GM19239 (cell line): ENCODE data around the gene SEC14L6.
"Not testable (repeated sequence)": the region's sequence is repeated elsewhere in the genome, so short reads cannot be mapped to it uniquely, and the experiment has no call there.

Experiments
- DNase-seq: peaks from one replicate; pipeline ENCODE4 v3.0.0; 2011; ENCODE audit warnings: low spot score; ENCODE audit not compliant: insufficient read length
- FAIRE-seq: peaks from 2 replicates; lab custom pipeline; 2011; peaks lifted over from hg19 to GRCh38; lab: Jason Lieb, UNC

SEC14L6 gene

DNA sequence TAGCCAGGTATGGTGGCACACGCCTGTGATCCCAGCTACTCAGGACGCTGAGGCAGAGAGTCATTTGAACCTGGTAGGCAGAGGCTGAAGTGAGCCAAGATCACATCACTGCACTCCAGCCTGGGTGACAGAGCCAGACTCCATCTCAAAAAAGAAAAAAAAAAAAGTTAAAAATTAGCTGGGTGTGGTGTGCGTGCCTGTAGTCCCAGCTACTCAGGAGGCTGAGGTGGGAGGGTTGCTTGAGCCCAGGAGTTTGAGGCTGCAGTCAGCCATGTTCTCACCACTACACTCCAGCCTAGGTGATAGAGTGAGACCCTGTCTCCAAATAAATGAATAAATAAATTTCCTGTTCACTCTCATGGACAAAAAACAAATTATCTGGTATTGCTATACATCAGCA, 5.0 kb downstream of the SEC14L6 start:
- not testable (repeated sequence) for DNase-seq, FAIRE-seq

DNA sequence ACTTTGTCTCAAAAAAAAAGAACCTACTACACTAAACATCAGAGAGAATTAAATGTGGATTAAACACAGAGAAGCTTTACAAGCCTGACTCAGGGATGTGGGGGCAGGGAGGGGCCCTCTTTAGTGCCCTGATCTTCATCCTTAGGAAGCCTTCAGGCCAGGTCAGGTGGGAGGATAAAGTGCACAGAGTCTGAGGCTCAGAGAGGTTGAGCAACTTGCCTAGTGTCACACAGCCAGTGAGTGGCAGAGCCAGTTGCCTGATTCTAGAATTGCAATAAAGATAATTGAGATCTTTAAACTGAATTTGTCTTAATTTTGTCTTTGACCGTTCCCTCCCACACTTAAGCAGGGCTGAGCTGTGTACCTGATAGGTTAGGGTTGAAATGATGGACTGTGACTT, 7.2 kb downstream of the SEC14L6 start:
- no peak for FAIRE-seq

DNA sequence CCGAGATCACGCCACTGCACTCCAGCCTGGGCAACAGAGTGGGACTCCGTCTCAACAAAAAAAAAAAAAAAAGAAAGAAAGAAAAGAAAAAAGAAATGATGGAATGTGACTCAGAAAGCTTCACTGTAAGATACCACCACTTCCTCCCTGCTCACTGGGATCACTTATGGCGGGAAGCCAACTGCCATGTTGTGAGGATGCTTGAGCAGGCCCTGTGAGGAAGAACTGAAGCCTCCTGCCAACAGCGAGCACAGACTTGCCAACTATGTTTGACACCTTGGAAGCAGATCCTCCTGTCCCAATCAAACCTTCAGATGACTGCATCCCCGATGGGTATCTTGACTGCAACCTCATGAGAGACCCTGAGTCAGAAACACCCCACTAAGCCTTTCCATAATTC, 8.3 kb downstream of the SEC14L6 start:
- FAIRE-seq (no peak), DNase-seq (no peak)

More for the DNA sequence above, 7.2 kb downstream of the SEC14L6 start:
- DNase-seq, result no peak

DNA sequence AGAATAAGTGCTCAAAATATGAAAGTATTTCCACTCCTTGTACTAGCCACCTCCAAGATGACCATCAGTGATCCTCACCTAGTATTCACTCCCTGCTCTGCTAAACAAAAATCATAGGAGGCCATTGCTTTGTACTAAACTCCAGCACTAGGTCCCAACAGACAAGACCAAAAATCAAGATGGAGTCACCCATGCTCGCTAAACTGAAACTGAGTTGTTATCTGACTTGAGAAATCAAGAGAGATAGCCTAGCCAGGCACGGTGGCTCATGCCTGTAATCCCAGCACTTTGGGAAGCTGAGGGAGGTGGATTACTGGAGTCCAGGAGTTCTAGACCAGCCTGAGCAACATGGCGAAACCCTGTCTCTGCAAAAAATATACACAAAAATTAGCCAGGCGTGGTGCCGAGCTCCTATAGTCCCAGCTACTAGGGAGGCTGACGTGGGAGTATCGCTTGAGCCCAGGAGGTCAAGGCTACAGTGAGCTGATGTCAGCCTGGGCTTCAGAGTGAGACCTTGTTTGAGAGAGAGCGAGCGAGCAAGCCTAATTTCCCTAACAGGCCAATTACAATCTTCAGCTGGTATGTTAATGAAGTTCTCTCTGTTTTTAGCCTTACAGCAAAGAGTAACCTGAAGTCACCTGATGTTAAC, 9.3 kb downstream of the SEC14L6 start:
- no peak for DNase-seq
- no peak for FAIRE-seq

DNA sequence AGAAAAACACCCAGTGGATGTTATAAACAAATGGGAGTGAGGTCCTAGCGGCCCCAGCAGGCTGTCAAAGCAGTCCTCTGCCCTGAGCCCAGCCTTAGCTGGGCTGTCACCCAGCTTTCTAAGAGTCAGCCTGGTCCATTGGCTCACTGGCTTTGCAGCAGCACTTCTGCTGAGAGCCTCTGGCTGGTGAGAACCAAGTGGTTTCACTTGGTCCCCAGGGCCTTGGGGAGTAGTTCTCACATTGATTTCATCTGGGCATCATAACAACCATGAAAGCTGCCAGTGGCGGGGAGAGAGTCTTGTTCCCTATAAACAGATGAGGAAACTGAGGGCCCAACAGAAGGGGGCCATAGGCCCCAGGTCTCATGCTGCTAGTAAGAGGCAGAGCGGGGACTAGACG, 11.4 kb downstream of the SEC14L6 start:
- DNase-seq, result no peak
- no peak for FAIRE-seq

DNA sequence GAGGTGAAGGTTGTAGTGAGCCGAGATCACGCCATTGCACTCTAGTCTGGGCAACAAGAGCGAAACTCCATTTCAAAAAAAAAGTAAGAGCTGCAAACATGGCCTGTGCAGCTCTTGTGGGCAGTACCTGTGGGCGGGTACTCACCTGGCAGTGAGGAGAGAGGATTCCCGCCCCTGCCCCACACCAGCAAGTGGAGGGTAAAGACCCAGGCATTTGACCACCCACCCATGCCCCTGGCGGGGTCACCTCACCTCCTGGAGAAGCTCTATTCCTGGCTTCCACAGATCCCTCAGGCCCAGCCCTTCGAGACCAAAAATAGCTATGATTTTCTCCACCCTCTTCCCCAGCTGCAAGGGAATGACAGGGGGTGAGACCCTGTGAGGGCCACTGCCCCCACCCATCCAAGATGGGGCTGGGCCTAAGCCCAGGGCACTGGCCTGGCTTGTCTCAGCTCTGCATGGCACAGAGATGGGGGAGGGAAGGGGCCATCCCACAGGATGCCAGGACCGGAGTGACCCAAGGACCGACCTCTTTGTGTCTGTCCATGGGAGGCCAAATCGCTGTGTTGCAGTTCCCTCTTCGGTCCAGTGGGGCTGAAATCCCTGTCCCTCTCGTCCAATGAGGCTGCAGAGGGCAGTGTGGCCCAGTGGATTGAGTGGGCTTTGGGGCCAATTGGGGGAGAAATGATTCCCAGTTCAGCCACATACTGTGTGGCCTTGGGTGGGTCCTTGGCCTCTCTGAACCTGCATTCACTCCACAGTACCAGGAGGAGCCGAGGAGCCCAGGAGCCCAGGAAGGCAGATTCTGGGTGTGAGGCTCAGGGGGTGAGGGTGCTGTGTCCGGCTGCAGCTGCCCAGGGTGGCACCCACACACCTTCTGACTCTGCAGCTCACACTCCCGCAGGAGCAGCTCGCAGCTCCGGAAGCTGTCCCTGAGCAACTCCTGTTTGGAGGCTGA, 14.6 kb downstream of the SEC14L6 start:
- no peak for DNase-seq
- no peak for FAIRE-seq

DNA sequence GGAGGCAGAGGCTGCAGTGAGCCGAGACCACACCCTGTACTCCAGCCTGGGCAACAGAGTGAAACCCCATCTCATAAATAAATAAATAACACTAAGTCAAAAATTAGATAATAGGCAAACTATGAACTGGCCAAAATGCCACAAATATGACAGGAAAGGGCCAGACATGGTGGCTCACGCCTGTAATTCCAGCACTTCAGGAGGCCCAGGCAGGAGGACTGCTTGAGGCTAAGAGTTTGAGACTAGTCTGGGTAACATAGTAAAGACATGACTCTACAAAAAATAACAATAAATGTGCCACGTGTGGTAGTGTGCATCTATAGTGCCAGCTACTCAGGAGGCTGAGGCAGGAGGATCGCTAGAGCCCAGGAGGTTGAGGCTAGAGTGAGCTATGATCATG, 19.9 kb downstream of the SEC14L6 start:
- no peak for FAIRE-seq
- no peak for DNase-seq

DNA sequence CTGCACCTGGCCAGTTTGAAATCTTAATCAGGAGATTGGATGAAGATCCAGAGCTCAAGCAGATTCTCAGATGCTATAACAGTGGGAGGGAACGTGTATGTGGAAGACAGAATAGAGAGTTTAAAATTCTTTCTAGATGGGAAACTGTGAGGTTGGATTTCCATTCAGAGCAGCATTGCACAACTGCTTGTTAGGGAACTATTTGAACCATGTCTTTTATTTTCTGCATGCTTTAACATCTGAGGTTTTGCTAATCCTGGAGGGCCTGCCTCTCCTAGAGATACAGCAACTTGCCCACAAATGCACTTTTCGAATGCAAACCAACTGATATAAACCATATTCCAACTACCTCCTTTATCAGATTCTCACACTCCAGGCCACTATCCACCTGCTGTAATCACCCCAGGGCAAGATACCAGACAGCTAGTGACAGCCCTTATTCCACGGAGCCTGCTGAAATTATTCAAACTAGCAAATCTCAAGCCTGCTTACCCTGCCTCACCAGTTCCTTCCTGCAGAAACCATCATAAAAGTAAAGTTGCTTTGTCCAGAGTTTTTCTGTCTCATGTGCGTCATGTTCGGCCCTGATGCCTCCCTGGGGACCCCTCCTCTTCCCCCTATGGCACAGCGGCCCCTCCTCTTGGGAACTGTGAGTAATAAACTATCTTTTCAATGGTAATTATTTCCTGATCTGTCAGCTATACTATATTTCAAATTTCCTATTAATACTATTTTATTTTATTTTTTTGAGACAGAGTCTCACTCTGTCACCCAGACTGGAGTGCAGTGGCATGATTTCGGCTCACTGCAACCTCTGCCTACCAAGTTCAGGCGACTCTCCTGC, 22.7 kb downstream of the SEC14L6 start:
- DNase-seq, result no peak
- FAIRE-seq, result no peak

DNA sequence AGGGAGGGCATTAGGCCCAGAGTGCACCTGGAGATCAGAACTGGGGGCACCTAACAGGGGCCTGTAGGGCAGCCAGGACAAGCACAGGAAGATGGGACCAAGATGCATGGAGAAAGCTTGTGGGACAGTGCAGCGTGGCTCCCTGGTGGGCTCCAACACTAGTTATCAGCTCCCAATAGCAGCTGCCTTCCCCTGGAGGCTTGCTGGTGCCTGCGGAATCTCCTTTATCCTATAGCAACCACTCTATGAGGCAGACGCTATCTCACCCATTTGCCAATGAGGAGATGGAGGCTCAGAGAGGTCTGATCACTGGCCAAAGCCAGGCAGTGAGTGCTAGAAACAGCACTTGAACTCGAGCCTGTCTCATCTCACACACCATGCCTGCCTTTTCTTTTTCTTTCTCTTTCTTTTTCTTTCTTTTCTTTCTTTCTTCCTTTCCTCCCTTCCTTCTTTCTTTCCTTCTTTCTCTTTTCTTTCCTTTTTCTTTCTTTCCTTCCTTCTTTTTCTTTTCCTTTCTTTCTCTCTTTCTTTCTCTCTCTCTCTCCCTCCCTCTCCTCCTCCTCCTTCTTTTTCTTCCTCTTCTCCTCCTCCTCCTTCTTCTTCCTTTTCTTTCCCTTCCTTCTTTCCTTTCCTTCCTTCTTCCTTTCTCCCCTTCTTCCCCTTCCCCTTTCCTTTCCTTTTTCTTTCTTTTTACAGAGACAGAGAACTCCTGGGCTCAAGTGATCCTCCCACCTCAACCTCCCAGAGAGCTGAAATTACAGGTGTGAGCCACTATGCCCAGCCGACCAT, 25.0 kb downstream of the SEC14L6 start:
- no peak for FAIRE-seq

DNA sequence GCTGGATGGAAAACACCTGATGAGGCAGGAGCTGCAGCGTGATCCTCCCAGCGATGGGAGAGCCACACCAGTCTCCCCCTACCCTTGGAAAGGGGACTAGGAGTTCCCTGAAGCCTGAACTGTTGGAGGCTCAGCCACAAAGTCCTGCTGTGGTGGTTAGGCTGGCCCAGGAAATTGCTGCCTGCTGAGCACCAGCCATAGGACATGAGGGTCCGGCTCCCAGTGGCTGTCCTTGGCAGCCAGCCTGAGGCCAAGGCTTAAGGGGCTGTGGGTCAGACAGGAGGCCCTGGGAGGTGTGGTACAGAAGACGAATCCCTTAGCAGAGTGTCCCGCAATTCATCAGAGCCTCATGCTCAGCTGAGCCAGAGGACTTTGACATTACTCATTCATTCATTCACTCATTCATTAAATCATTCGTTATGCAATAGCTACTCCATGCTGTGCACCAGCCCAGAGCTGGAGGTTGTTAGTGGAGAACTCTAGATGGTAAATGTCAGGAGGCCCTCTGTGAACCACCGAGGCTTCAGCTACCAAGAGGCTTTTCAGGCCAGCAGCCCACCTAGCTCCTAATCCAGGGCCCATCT, 26.6 kb downstream of the SEC14L6 start:
- no peak for FAIRE-seq
- DNase-seq, result no peak

More for the DNA sequence above, 25.0 kb downstream of the SEC14L6 start:
- no peak for DNase-seq

DNA sequence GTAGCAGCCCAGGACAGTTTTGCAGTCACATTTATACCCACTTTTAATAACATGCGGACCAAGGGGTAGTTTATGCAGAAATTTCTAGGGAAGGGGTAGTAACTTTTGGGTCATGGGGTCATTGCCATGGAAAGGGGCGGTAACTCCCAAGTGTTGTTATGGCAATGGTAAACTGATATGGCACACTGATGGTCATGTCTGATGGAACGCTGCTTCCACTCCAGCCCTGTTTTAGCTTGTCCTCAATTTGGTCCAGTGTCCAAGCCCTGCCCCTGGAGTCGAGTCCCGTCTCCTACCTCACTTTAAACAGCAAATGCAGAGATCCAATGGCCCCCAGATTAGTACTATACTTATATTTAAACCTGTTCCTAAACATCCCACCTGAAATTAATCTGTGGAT, 29.8 kb downstream of the SEC14L6 start:
- DNase-seq, result no peak
- no peak for FAIRE-seq

DNA sequence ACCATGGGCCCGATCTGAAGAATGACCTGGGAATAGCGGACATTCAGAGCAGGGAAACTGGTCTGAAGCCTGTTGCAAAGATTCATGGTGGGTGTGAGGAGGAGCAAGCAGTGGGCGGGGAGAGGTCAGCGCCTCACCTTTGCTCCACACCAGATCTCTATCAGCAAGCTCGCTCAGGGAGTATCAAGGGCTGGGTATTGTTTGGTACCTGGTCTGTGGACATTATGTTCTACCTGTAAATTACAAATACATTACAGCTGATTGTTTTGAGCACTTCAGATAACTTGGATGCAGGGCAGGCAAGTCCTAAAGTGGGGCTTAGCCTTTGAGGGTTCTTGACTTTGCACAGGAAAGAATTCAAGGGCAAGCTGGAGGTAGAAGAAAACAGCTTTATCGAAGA, 30.3 kb downstream of the SEC14L6 start:
- DNase-seq, result no peak
- no peak for FAIRE-seq

DNA sequence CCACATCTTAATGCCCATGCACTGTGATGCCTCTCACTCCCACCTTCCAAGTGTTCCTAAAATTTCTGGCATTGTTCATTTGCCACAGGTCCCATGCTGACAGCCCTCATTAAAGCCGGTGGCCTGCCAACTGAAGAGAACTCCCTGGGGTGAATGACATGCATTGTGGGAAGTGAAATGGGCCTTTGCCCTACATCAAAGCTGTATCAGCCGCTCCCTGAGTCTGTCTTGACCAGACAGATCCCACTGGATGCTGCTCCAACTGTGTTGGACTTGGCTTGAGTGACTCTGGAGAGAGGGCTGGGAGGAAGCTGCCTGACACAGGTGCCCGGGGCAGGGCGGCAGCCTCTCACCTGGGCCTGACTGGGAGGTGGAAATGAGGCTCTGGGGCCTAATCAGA, 32.3 kb downstream of the SEC14L6 start:
- DNase-seq, result no peak
- FAIRE-seq, result no peak

DNA sequence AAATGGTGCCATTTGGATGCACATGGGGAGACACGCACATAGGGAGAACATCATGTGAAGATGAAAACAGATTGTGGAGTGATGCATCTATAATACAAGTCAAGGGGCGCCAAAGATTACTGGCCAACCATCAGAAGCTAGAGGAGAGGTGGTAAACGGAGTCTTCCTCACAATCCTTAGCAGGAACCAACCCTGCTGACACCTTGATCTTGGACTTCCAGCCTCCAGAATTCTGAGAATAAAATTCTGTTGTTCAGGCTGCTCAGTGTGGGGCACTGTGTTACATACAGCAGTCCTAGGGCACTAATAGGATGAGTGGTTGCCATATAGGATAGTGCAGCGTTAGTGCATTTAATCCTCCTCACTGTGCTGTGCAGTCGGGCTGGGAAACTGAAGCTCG, 33.1 kb downstream of the SEC14L6 start:
- DNase-seq (no peak), FAIRE-seq (no peak)

DNA sequence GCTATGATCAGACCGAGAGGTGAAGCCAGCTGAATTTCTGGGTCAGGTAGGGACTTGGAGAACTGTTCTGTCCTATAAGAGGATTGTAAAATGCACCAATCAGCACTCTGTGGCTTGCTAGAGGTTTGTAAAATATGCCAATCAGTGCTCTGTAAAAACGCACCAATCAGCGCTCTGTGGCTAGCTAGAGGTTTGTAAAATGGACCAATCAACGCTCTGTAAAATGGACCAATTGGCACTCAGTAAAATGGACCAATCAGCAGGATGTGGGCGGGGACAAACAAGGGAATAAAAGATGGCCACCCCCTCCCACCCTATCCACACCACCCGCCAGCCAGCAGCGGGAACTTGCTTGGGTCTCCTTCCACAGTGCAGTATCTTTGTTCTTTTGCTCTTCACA, 34.6 kb downstream of the SEC14L6 start:
- DNase-seq, result no peak
- no peak for FAIRE-seq

DNA sequence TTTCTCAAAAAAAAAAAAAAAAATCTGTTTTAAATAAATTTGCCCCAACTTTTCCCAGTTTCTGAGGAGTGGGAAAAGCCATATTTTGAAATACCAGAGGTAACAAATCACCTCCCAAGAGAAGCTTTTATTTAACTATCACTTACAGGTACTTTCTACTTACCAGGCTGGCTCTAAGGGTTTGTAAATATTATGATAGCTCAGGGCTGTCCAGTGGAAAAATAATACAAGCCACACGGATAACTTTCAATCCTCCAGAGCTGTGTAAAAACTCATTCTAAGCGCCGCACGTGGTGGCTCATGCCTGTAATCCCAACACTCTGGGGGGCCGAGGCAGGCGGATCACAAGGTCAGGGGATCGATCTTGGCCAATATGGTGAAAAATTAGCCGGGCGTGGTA, 35.4 kb downstream of the SEC14L6 start:
- FAIRE-seq (no peak), DNase-seq (no peak)

DNA sequence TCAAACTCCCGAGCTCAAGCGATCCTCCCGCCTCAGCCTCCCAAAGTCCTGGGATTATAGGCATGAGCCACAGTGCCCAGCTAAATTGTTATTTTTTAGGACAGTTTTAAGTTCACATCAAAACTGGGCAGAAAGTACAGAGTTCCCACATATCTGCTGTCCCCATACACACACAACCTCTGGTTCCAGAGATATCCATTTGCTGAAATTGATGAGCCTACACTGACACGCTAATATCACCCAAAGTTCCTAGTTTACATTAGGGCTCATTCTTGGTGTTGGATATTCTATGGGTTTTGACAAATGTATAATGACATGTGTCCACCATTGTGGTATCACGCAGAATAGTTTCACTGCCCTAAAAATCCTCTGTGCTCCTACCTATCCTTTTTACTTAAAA, 38.3 kb downstream of the SEC14L6 start:
- DNase-seq (no peak), FAIRE-seq (no peak)

DNA sequence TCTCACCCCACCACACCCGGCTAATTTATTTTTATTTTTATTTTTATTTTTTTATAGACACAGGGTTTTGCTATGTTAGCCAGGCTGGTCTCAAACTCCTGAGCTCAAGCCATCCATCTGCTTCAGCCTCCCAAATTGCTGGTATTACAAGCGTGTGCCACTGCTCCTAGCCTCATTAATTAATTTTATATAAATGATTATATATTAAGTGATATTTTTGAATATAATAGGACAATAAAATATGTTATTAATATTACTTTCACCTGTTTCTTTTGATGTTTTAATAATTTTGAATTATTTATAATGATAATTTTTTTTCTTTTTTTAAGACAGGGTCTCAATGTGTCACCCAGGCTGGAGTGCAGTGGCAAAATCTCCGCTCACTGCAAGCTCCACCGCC, 38.9 kb downstream of the SEC14L6 start:
- FAIRE-seq, result no peak

DNA sequence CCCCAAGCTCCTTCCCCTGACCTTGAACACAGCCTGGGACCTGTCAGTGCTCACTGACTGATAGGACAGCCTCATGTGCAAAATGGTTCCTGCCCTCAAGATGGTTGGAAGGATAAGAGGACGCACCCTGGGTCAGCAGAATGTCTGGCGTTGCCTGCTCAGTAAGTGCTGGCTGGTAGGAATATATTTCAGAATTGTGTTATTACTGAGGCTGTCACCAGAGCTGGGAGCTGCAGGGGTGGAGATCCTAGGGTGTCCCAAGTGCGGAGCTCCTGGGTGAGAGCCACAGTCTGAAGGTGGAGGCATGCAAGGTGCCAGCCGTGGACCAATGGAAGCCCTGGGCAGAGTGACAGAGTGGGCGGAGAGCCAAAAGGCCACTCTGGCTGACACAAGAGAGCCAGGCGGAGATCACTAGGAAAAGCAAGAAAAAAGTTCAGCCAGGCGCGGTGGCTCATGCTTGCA, 40.0 kb downstream of the SEC14L6 start:
- no peak for DNase-seq
- FAIRE-seq, result no peak

More for the DNA sequence above, 38.9 kb downstream of the SEC14L6 start:
- DNase-seq, result no peak
